ENCODE results near the gene HLA-DPB1. TPM values are rescaled to one million over a fixed set of nuclear protein-coding genes. Genes with fewer than 3 reads are reported as not detected.

Gene HLA-DPB1
- total RNA-seq, 4 donors from 2014 or later, result 38.6 to 95.8 (median 61.7) TPM

DNA sequence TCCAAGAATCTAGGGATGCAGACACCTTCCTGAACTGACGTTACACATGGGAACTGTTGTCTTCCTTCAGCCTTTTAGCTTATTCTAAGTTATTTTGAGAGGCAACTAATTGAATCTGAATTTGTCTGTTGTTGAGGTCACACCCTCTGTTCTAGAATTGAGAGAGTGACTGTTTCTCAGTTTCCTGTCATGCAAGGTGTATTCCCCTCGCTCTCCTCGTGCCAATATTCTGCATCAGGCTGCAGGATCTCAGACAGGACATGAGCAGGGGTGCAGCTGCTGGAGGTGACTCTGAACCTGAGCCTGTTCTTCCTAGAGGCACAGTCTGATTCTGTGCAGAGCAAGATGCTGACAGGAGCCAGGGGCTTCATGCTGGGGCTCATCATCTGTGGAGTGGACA is 52.5 kb downstream of the HLA-DPB1 start:
- WGBS, result 82% methylated on average over 3 of the region's 3 CpGs
- intact Hi-C loops (cut with DNase I), result no loop called here
- no peak for TF ChIP-seq POLR2AphosphoS5 (IDR thresholded peaks at IDR 0.05)
- TF ChIP-seq, protein P1, sequence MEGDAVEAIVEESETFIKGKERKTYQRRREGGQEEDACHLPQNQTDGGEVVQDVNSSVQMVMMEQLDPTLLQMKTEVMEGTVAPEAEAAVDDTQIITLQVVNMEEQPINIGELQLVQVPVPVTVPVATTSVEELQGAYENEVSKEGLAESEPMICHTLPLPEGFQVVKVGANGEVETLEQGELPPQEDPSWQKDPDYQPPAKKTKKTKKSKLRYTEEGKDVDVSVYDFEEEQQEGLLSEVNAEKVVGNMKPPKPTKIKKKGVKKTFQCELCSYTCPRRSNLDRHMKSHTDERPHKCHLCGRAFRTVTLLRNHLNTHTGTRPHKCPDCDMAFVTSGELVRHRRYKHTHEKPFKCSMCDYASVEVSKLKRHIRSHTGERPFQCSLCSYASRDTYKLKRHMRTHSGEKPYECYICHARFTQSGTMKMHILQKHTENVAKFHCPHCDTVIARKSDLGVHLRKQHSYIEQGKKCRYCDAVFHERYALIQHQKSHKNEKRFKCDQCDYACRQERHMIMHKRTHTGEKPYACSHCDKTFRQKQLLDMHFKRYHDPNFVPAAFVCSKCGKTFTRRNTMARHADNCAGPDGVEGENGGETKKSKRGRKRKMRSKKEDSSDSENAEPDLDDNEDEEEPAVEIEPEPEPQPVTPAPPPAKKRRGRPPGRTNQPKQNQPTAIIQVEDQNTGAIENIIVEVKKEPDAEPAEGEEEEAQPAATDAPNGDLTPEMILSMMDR (IDR thresholded peaks at IDR 0.05), result no peak
- TF ChIP-seq EP300 (IDR thresholded peaks at IDR 0.05), result no peak
- no peak for TF ChIP-seq POLR2A (IDR thresholded peaks at IDR 0.05; ENCODE audit: low read depth)

DNA sequence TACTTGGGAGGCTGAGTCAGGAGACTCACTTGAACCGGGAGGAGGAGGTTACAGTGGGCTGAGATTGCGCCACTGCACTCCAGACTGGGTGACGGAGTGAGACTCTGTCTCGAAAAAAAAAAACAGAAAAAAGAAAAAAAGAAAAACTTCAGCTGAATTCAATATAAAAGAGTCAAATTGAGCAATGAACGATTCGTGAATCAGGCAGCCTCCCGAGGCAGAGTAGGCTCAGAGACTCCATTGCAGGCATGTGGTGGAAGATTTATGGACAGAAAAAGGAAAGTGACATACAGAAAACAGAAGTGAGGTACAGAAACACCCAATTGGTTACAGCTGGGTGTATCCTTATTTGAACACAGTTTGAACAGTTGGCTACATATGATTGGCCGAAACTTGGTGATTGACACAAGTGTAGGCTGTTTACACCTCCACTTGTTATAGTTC is 56.3 kb downstream of the HLA-DPB1 start:
- Histone ChIP-seq H3K36me3 (no peaks in the 10 kb centered on the region), H3K27me3 (peaks cover 0 to 19% (median 0%) of the 10 kb centered on the region in 4 donors), H3K4me3 (no peak overlapping the region), H3K9me3 (no peaks in the 10 kb centered on the region), H3K27ac (replicated peaks in 1 of 4) (no peak overlapping the region), H3K4me1 (no peaks in the 10 kb centered on the region)
- no peak for DNase-seq (ENCODE audit: extremely low spot score)
- intact Hi-C loops (cut with DNase I), result no loop called here
- TF ChIP-seq, protein P1 (IDR thresholded peaks at IDR 0.05), result no peak
- TF ChIP-seq EP300 (IDR thresholded peaks at IDR 0.05) (no peak), POLR2AphosphoS5 (IDR thresholded peaks at IDR 0.05) (no peak), POLR2A (IDR thresholded peaks at IDR 0.05; ENCODE audit: low read depth) (no peak)
- 70% methylated on average over 8 of the region's 8 CpGs for WGBS

More for the DNA sequence above, 52.5 kb downstream of the HLA-DPB1 start:
- H3K27ac ChIP-seq (replicated peaks in 1 of 4), result no peak overlapping the region
- H3K4me1 ChIP-seq, result no peaks in the 10 kb centered on the region
- DNase-seq (ENCODE audit: extremely low spot score), result no peak
- no peaks in the 10 kb centered on the region for H3K36me3 ChIP-seq
- H3K9me3 ChIP-seq, result peaks cover 0 to 4% (median 0%) of the 10 kb centered on the region in 4 donors
- H3K27me3 ChIP-seq, result peaks cover 0 to 24% (median 0%) of the 10 kb centered on the region in 4 donors
- H3K4me3 ChIP-seq, result no peak overlapping the region

DNA sequence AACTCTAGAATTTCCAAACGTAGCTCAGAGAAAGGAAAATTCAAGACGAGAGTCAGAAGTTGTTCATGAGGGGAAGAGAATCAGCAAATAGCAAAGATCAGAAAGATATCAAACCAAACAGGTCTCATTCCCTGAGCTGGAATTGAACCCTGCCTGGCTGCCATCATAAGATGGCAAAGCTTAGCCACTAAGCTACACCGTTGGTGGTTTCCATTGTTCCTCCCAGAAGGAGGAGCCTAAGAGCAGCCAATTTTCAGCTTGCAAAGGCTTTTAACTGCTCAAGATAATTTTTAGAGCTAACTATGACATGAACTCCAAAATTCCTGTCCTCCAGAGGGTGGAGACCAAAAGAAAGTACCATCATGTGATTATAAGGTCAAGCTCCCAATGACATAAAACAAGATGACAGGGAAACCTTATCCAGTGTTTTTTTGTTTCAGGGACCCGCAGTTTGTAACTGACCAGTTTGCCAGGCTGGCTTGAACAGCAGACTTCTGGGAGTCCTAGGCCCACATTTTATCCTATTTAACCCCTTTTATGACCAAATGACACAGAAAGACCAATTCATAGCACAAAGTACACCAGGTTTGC is 60.6 kb downstream of the HLA-DPB1 start:
- Histone ChIP-seq H3K27me3 (peaks cover 0 to 13% (median 3%) of the 10 kb centered on the region in 4 donors), H3K4me1 (no peaks in the 10 kb centered on the region), H3K27ac (replicated peaks in 1 of 4) (no peak overlapping the region), H3K4me3 (no peak overlapping the region), H3K9me3 (no peaks in the 10 kb centered on the region), H3K36me3 (no peaks in the 10 kb centered on the region)
- WGBS, result 41% methylated on average over 4 of the region's 4 CpGs
- no peak for DNase-seq (ENCODE audit: extremely low spot score)
- TF ChIP-seq EP300 (IDR thresholded peaks at IDR 0.05), result no peak
- TF ChIP-seq, protein P1 (IDR thresholded peaks at IDR 0.05), result no peak
- TF ChIP-seq POLR2A (IDR thresholded peaks at IDR 0.05; ENCODE audit: low read depth), result no peak
- no peak for TF ChIP-seq POLR2AphosphoS5 (IDR thresholded peaks at IDR 0.05)
- intact Hi-C loops (cut with DNase I), result no loop called here

Other genes starting within 250 kb of the HLA-DPB1 start
- 10 to 100 TPM in 3 of 4 donors, 1 to 10 TPM in 1; 8.6 to 16.3 (median 13.4) TPM for gene TAP2, start 237.3 kb upstream of the HLA-DPB1 start, total RNA-seq
- 10 to 100 TPM; 25.7 to 38.4 (median 32.4) TPM for gene PSMB8, start 231.9 kb upstream of the HLA-DPB1 start, total RNA-seq
- gene TAP1, start 222.3 kb upstream of the HLA-DPB1 start, total RNA-seq, result 10 to 100 TPM; 28.7 to 45.7 (median 34.8) TPM
- gene PSMB9, start 221.8 kb upstream of the HLA-DPB1 start, total RNA-seq, result 10 to 100 TPM in 3 of 4 donors, 1 to 10 TPM in 1; 9.1 to 26.2 (median 20.5) TPM
- 10 to 100 TPM in 2 of 4 donors, 1 to 10 TPM in 2; 8.0 to 17.2 (median 11.0) TPM for gene HLA-DMB, start 135.0 kb upstream of the HLA-DPB1 start, total RNA-seq
- gene HLA-DMA, start 122.9 kb upstream of the HLA-DPB1 start, total RNA-seq, result 10 to 100 TPM; 17.2 to 26.0 (median 21.6) TPM
- 100 to 1,000 TPM; 107 to 148 (median 118) TPM for gene BRD2, start 107.4 kb upstream of the HLA-DPB1 start, total RNA-seq
- gene HLA-DOA, start 66.4 kb upstream of the HLA-DPB1 start, total RNA-seq, result 10 to 100 TPM in 2 of 4 donors, 1 to 10 TPM in 2; 3.8 to 11.5 (median 8.3) TPM
- 10 to 100 TPM; 28.5 to 91.3 (median 65.9) TPM for gene HLA-DPA1, start 2.3 kb upstream of the HLA-DPB1 start, total RNA-seq
- 1 to 10 TPM in 1 of 4 donors, under 1 TPM in 2, not detected in 1; 0.17 to 1.1 (median 0.19) TPM for gene COL11A2, start 116.5 kb downstream of the HLA-DPB1 start, total RNA-seq
- 10 to 100 TPM; 21.5 to 34.1 (median 32.2) TPM for gene RXRB, start 124.7 kb downstream of the HLA-DPB1 start, total RNA-seq
- gene SLC39A7, start 124.9 kb downstream of the HLA-DPB1 start, total RNA-seq, result 10 to 100 TPM; 43.6 to 80.1 (median 62.3) TPM
- 10 to 100 TPM in 3 of 4 donors, 1 to 10 TPM in 1; 2.0 to 15.0 (median 12.9) TPM for gene HSD17B8, start 128.7 kb downstream of the HLA-DPB1 start, total RNA-seq
- gene RING1, start 132.5 kb downstream of the HLA-DPB1 start, total RNA-seq, result 10 to 100 TPM; 15.0 to 25.3 (median 20.6) TPM
- 10 to 100 TPM; 22.5 to 34.9 (median 31.8) TPM for gene VPS52, start 195.9 kb downstream of the HLA-DPB1 start, total RNA-seq
- 1,000 to 10,000 TPM; 1,642 to 3,082 (median 2,562) TPM for gene RPS18, start 196.1 kb downstream of the HLA-DPB1 start, total RNA-seq
- gene B3GALT4, start 201.1 kb downstream of the HLA-DPB1 start, total RNA-seq, result 10 to 100 TPM; 13.1 to 26.8 (median 24.2) TPM
- gene WDR46, start 213.2 kb downstream of the HLA-DPB1 start, total RNA-seq, result 10 to 100 TPM; 30.5 to 42.6 (median 35.7) TPM
- 10 to 100 TPM; 29.1 to 54.2 (median 43.7) TPM for gene PFDN6, start 213.6 kb downstream of the HLA-DPB1 start, total RNA-seq
- 10 to 100 TPM; 38.2 to 89.3 (median 65.3) TPM for gene RGL2, start 223.0 kb downstream of the HLA-DPB1 start, total RNA-seq
- gene TAPBP, start 238.1 kb downstream of the HLA-DPB1 start, total RNA-seq, result 100 to 1,000 TPM in 1 of 4 donors, 10 to 100 TPM in 3; 69.8 to 150 (median 86.6) TPM
- 10 to 100 TPM; 12.9 to 24.2 (median 15.8) TPM for gene ZBTB22, start 241.8 kb downstream of the HLA-DPB1 start, total RNA-seq
- 10 to 100 TPM; 29.5 to 51.1 (median 40.9) TPM for gene DAXX, start 247.0 kb downstream of the HLA-DPB1 start, total RNA-seq

Measured in esophagus muscularis mucosa (tissue), 4 donors.